ENCODE measurements around the gene BRD9.
"Not testable (repeated sequence)": the region's sequence is repeated elsewhere in the genome, so short reads cannot be mapped to it uniquely, and the experiment has no call there.

GRCh38 chr5:838431-838851, 54.2 kb downstream of the BRD9 start:
- TF ChIP-seq, protein P1, sequence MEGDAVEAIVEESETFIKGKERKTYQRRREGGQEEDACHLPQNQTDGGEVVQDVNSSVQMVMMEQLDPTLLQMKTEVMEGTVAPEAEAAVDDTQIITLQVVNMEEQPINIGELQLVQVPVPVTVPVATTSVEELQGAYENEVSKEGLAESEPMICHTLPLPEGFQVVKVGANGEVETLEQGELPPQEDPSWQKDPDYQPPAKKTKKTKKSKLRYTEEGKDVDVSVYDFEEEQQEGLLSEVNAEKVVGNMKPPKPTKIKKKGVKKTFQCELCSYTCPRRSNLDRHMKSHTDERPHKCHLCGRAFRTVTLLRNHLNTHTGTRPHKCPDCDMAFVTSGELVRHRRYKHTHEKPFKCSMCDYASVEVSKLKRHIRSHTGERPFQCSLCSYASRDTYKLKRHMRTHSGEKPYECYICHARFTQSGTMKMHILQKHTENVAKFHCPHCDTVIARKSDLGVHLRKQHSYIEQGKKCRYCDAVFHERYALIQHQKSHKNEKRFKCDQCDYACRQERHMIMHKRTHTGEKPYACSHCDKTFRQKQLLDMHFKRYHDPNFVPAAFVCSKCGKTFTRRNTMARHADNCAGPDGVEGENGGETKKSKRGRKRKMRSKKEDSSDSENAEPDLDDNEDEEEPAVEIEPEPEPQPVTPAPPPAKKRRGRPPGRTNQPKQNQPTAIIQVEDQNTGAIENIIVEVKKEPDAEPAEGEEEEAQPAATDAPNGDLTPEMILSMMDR (IDR thresholded peaks at IDR 0.05; ENCODE audit: low read depth, low read length), result not testable (repeated sequence)
- TF ChIP-seq POLR2A (IDR thresholded peaks at IDR 0.05; ENCODE audit: extremely low read depth, insufficient read length); MAX (IDR thresholded peaks at IDR 0.05; ENCODE audit: low read depth, low read length): not testable (repeated sequence)

All from NB4 (cell line).